ENCODE results near the gene PCDHB8.
"Not testable (repeated sequence)": the region's sequence is repeated elsewhere in the genome, so short reads cannot be mapped to it uniquely, and the experiment has no call there.

- TF ChIP-seq CTCF (IDR thresholded peaks at IDR 0.05; ENCODE audit: low read length); EZH2 (optimal IDR thresholded peaks at IDR 0.05; ENCODE audit: low read depth, low read length): not testable (repeated sequence)
Measured at GRCh38 chr5:141151632-141152031, 26.0 kb upstream of the PCDHB8 start.

All from MM.1S (cell line).